Measurements from ENCODE around the gene RAB10.
"Not testable (repeated sequence)": the region's sequence is repeated elsewhere in the genome, so short reads cannot be mapped to it uniquely, and the experiment has no call there.

Gene RAB10

DNA sequence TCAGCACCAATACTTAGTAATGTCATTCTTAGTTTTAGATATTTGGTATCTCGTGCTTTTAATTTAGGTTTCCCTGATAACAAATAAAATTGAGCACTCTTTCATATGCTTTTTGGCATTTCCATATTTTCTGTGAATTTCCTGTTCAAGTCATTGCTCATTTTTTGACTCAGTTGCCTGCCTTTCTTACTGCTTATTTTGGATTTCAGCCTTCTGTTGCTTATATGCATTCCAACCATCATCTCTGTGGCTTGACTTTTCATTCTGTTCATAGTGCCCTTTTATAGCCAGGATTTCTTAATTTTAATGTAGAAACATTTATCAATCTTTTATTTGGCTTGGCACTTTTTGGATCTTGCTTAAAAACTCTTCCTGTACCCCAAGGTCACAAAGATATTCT, 37.0 kb upstream of the RAB10 start:
- no peak for DNase-seq (ENCODE audit: extremely low read depth, low read depth)
- TF ChIP-seq, protein P1, sequence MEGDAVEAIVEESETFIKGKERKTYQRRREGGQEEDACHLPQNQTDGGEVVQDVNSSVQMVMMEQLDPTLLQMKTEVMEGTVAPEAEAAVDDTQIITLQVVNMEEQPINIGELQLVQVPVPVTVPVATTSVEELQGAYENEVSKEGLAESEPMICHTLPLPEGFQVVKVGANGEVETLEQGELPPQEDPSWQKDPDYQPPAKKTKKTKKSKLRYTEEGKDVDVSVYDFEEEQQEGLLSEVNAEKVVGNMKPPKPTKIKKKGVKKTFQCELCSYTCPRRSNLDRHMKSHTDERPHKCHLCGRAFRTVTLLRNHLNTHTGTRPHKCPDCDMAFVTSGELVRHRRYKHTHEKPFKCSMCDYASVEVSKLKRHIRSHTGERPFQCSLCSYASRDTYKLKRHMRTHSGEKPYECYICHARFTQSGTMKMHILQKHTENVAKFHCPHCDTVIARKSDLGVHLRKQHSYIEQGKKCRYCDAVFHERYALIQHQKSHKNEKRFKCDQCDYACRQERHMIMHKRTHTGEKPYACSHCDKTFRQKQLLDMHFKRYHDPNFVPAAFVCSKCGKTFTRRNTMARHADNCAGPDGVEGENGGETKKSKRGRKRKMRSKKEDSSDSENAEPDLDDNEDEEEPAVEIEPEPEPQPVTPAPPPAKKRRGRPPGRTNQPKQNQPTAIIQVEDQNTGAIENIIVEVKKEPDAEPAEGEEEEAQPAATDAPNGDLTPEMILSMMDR (IDR thresholded peaks at IDR 0.05; ENCODE audit: low read depth, low read length): no peak

DNA sequence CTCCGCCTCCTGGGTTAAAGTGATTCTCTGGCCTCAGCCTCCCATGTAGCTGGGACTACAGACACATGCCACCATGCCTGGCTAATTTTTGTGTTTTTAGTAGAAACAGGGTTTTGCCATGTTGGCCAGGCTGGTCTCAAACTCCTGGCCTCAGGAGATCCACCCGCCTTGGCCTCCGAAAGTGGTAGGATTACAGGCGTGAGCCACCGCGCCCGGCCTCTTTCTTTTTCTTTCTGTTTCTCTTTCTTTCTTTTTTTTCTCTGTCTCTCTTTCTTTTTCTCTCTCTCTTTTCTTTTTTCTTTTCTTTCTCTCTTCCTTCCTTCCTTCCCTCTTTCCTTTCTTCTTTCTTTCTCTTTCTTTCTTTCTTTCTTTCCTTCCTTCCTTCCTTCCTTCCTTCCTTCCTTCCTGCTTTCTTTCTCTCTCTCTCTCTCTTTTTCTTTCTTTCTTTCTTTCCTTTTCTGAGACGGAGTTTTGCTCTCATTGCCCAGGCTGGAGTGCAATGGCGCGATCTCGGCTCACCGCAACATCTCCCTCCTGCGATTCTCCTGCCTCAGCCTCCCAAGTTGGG, 35.0 kb upstream of the RAB10 start:
- not testable (repeated sequence) for DNase-seq (ENCODE audit: extremely low read depth, low read depth)

- DNase-seq (ENCODE audit: extremely low read depth, low read depth): not testable (repeated sequence)
Measured at GRCh38 chr2:25999406-25999805, 34.5 kb upstream of the RAB10 start.

GRCh38 chr2:26000561-26001082, 33.3 kb upstream of the RAB10 start:
- TF ChIP-seq, protein P1 (IDR thresholded peaks at IDR 0.05; ENCODE audit: low read depth, low read length): no peak
- DNase-seq (ENCODE audit: extremely low read depth, low read depth): no peak

DNA sequence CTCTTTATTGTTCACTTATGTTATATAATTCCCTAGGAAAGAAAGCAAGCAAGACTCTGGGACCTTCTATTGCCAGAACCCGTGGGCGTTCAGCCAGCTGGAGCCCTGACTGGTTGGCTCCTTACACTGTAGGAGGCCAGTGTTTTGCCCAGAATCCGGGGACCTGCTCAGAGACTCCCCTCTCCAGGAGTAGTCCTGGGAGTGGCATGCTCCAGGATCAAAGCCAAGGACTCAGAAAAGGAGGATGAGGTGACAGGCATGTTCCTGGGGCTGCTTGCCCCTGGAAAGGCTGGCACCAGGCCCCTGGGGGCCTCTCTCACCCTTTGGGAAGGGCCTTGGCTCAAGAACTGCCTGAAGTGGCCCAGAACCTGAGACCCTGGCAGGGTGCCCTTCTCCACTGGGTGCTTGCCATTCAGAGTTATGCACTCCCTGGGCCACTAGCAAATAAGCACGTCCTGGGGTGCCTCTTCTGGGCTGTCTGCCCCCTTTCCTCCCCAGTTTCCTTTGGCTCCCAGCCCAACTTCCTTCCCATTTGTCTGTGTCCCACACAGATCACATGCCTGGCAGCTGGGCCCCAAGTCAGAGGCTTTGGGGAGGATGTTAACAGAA, 32.0 kb upstream of the RAB10 start:
- TF ChIP-seq, protein P1 (IDR thresholded peaks at IDR 0.05; ENCODE audit: low read depth, low read length): no peak
- no peak for DNase-seq (ENCODE audit: extremely low read depth, low read depth)

DNA sequence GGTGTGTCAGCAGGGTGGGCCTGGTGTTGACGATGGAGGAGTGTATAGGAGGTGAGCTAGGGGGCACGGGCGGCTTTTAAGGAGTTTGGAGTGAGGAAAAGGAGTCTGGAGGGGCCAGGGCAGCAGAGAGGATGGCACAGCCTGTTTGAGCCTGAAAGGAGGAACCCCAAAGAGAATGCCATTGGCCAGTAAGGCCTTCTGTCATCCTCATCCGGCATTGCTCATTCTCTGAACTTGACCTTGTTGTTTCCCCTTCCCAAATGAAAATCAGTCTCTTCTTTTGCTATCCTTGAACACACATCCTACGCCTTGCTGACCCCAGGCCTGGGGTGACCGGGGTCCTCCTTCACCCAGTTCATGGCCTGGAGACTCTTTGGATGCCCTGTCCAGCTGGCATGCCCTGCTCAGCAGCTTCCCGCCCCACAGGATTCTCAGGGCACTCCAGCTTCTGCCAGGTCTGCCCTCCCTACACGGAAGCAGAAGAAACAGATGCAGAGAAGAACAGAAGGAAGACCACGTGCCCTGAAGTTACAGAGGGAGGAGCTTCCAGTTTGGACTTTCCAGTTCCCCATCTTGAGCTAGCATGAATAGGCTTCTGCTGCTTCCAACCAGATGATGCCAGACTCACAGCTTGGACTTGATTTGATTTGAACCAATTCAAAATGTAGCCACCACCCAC, 31.1 kb upstream of the RAB10 start:
- TF ChIP-seq, protein P1 (IDR thresholded peaks at IDR 0.05; ENCODE audit: low read depth, low read length): no peak
- no peak for DNase-seq (ENCODE audit: extremely low read depth, low read depth)

GRCh38 chr2:26008095-26008494, 25.8 kb upstream of the RAB10 start:
- no peak for DNase-seq (ENCODE audit: extremely low read depth, low read depth)
- TF ChIP-seq, protein P1 (IDR thresholded peaks at IDR 0.05; ENCODE audit: low read depth, low read length): no peak

GRCh38 chr2:26008851-26009566, 24.9 kb upstream of the RAB10 start:
- peak; percentile 57 for DNase-seq (ENCODE audit: extremely low read depth, low read depth)
- TF ChIP-seq, protein P1 (IDR thresholded peaks at IDR 0.05; ENCODE audit: low read depth, low read length): no peak
